NCI-H446 treated with DMSO at 0.1 percent for 48 hours (cell line): ENCODE measurements around the gene CDK11B.
A peak's percentile ranks its signal among the peaks of the same experiment; 100 is the strongest.
"Not testable (repeated sequence)": the region's sequence is repeated elsewhere in the genome, so short reads cannot be mapped to it uniquely, and the experiment has no call there.

Experiments used
- DNase-seq: peaks from one replicate; lab custom pipeline; 2025; lab: John Stamatoyannopoulos, UW

Gene CDK11B

DNA sequence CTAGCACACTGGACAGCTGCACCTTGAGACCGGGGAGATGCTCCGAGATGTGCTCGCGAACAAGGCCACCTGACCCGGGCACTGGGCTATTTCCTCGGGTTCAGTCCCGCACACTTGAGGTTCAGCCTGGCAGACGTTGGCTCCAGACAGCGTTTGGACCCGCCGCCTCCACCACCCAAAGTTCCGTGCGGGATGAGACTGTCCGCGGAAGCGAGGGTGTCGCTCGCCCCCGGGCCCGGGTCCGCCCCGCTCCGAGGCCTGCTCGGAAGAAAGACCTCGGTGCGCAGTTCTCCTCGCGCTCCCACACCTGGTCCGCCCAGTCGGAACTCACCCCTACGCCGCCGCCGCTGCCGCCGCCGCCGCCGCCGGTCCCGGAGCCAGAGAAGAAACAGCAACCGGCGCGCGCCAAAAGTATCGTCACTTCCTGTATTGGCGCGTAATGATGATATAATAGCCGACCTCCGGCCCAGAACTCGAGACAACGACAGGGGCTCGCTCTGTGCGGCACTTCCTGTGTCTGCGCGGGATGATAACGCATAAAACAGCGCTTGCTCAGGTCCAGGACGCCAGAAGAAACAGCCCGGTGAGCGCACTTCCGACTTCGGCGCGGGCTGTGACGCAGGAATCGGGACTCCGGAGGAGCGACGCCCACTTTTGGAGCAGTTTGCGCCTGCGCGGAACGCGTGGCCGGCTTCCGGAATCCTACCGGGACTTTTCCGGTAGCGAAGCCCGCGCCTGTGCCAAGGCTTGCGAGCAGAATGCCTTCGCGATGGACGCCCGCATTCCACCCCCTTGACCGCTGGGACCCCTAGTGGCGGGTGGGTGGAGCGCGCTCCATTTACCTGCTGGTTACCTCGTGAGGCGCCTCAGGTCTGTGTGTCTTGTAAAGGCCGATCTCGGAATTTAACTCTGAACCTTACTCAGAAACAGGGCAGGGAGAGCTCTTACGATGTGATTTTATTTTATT, at the start of gene CDK11B:
TSS of gene CDK11B (minus strand) at position 422 of the 967 bp plus-strand sequence. CDS start 1,519 bp downstream, outside the sequence.
- peak; percentile 95 for DNase-seq

DNA sequence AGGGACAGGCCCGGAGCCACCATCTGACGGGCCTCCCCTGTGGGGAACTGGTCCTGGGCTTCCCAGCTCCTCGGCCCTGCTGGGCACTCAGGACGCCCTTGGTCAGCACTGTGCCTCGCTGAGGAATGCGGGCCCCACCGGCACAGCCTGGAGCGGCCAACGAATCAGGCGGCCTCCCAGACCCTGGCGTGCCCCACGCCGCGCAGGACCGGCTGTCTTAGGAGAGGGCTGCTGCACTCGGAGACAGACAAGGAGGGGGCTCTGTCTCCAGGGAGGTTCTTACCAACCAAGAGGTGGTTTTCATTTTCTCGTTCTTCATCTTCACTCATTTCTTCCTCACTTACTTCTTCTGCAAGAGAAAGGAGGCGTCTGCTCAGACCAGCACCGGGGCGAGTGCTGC, 49.1 kb upstream of the CDK11B start:
- not testable (repeated sequence) for DNase-seq

DNA sequence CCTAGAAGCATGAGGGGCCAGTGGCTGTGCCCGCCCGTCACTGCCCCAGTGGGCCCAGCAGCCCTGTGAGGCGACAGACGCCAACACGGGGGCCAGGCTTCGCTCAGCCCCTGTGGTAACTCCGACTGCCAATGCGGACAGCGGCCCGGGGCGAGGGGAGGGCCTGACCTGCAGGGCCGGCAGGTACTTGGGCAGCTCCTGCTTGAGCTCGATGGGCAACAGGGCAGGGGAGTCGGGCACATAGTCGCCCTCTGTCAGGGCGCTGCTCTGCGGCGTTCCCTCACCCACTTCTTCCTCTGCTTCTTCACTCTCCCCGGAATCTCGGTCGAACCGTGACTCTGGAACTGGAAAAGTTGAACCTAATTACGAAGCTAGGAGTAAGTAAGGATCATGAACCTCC, 48.4 kb upstream of the CDK11B start:
- DNase-seq = not testable (repeated sequence)

DNA sequence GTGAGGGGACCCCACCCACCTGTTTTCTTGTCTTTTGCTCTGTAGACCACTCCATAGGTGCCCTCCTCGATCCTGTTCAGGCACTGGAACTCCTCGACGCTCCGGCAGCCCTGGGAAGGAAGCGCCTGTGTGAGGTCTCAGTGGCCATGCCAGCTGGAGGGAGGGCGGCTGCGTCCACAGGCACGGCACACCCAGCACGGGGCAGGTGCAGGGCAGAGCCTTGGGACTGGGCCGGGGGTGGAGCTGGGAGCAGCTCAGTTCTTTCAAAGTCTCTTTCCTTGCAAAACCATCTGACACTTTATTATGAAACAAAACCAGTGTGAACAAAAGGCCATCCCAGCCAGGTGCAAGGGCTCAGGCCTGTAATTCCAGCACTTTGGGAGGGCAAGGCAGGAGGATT, 46.8 kb upstream of the CDK11B start:
- DNase-seq = not testable (repeated sequence)

DNA sequence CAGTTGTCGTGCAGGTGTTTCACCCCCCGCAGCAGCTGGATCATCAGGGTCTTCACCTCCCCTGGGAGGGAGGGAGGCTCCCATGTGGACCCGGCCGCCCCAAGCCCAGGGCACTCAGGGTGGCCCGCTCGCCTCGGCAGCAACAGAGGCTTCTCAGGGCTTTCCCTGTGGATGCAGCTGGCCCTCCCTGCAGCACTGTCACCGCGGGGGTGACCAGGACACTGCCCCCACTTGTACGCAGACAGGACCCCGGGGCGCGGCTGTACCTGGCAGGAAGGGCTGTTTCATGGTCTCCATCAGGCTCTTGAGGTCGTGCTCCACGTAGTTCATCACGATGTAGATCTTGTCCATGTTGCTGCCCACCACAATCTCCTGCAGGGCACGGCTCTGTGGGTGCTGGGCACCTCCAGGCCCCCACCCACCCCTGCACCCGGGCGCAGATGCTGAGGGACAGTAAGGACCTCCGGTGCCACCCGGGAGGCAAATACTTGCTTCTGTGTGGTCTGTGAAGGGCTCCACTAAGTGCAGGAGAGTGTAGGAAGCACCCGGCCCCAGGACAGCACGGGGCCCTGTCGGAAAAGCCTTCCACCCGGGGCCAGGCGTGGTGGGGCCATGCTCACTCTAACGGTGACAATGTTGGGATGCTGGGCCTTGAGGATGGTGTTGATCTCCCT, 45.6 kb upstream of the CDK11B start:
- not testable (repeated sequence) for DNase-seq

DNA sequence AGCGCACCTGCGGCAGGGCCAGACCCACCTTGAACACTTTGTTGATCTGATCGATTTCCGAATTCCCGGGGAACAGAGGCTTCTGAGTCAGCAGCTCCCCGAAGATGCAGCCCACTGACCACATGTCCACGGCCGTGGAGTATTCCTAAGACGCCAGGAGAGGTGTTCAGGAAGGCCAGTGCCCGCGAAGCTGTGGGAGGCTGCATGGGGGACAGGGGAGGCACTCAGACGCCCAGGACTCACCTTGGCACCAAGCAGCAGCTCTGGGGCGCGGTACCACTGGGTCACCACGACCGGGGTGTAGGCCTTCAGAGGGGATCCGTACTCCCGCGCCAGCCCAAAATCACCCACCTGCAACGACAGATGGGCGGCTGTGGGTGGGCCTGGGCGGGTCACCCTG, 45.0 kb upstream of the CDK11B start:
- DNase-seq = no peak

DNA sequence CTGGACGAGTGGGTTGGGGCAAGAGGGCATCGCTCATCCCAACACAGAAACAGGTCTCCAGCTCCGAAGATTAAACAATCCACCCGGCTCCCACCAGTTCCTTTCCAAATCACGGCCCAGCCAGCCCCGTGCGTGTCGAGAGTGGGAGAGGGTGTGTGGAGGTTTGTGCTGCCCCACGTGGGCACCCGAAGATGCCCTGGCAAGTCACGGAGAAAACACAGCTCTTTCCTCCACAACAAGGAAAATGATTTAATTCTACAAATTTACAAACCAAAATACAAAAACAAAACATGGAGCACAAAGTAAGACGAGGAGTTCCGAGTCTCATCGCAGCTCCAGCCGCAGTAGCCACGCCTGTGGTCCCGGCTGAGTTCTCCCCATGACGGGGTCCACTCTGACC, 43.7 kb upstream of the CDK11B start:
- not testable (repeated sequence) for DNase-seq

DNA sequence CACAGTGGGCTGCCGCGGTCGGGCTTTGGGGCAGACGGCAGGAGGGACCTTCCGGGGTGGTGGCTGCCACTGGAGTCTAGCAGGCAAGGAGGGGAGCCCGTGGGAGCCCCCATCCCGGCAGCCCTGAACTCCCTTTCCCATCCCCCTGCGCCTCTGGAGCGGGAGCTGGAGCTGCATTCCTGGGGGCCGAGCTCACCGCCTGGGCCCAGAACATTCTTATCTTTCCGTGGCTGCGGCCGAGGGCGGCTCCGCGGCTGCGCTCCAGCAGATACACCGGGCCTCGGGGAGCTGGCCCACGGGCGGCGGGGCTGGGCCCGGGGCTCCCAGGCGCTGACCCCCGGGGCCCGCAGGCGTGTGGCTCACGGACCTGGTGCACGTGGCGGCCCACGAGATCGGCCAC, 41.8 kb upstream of the CDK11B start:
- DNase-seq = not testable (repeated sequence)

DNA sequence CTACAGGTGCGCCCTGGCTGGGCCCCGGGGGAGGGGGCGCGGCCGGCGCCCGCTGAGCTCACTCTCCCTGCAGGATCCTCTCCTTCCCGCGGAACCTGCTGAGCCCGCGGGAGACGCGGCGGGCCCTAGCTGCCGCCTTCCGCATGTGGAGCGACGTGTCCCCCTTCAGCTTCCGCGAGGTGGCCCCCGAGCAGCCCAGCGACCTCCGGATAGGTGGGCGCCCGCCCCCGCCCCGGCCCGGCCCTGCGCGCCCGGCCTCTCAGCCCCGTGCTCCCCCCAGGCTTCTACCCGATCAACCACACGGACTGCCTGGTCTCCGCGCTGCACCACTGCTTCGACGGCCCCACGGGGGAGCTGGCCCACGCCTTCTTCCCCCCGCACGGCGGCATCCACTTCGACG, 41.3 kb upstream of the CDK11B start:
- not testable (repeated sequence) for DNase-seq

DNA sequence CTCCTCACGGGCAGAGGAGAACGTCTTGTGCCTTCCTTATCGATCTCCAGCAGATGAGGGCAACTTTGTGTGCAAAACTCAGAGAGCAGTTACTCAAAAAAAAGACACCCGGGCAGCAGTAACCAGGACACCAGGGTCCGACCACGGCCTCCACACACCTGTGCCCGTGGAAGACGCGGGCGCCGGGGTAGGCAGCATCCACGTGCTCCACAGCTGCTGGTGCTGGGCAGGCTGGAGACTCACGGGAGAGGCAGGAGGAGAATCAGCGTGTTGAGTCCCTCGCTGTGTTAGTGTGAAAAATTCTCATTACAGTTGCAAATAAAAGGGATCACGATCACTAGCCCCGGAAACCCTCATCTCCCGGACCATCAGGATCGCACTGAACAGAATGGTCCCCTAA, 40.3 kb upstream of the CDK11B start:
- DNase-seq = not testable (repeated sequence)

DNA sequence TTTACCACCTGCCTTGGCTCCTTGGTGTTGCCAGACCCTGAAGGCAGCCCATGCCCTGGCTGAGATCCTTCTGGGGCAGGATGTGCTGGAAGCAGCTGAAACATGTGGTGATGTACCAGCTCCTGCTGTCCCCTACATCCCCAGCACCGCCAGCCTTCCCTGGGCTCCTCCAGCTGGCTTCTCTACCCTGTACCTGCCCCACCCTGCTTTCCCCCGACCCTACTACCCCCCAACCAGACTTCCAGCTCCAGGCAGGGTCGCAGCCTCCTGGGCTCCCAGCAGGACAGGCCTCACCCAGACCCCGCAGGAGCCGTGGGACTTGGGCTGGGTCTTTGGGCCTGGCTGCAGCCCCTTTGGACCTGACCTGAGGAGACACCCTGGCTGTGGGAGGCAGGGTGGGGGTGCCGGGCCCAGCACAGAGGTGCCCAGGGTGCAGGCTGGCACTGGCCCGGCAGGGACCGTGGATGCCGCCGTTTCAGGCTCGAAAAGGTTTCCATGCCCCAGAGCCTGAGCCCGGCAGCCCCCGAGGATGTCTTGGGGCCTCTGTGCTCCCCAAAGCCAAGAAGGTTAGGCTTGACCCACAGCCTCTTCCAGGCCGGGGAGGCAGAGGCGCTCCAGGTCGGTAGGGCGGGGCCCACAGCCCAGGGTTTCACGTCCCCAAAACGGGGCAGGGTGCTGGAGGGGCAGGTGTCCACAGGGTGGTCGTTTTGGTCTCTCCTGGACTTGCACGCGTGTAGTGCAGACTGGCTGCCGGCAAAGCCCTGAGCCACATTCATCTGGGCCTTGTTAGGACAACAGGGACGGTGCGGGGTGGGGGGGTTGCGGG, 38.8 kb upstream of the CDK11B start:
- DNase-seq = not testable (repeated sequence)

DNA sequence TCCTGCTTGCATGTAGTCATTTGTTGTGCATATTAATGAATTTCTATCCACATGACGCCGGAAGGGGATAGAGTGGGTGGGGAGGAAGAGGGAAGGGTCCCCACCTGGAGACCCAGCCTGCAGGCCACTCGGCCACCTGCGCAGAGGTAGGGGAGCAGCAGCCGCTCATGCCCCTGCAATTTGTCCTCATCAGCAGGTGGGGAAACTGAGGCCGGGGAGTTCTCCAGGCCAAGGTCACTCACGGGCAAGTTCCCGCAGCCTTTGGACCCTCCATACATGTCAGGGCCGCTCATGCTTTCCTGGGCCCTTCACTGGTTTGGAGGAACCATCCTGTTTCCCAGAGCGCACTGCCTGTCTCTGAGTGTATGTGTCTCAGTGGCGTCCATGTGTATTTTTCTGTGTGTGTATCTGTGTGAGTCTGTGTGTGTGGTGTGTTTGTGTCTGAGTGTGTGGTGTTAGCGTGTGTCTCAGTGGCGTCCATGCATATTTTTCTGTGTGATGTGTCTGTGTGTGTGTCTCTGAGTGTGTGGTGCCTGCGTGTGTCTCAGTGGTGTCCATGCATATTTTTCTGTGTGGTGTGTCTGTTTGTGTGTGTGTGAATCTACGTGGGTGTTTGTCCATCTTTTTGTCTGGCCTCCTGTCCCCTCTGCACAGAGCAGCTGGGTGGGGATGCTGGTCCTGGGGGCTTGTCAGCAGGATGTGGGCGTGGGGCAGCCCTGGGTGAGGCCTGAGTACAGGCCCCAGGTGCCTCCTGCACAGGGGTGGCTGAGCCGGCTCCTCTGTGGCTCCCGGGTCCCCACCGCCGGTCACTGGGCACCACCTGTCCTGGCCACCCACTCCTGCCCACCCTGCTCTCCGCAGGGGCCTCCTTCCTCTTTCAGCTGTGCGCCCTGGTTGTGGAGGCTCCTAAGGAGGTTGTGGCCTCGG, 37.9 kb upstream of the CDK11B start:
- not testable (repeated sequence) for DNase-seq

DNA sequence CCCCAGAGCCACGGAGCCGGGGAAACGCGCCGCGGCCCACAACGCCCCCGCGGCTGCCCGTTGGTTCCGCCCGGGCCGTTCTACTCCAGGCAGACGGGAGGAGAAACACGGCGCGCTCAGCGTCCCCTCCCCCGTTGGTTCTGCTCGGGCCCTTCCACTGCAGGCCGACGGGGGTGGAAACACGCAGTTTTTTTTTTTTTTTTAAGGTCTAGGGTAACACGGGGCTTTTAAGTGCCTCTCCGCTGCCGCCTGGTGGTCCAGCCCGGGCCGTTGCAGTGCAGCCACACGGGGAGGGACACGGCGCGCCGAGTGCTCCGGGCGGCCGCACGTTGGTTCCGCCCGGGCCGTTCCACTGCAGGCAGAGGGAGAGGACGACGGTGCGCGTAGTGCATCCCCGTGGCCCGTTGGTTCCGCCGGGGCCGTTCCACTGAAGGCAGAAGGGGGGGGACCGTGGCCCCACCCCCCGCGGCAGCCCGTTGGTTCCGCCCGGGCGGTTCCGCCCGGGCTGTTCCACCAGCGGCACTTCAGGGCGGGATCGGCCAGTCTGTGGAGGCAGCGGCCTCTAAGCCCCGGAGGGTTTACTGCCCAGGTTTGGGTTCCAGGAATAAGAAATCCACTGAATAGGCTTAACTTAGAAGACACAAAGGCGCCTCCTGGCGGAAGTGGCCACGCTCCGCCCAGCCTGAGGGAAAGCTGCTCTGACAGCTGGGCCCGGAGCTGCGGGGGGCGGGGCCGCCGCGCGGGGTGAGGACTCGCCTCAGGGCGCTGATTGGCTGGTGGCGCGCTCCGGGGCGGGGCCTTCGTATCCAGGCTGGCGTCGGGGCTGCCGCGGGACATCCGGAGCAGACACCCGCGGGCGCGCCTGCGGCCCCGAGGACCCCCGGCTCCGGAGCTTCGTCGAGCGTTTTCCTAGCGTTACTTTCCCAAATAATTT, 34.2 kb upstream of the CDK11B start, which contains the start of gene SLC35E2B:
TSS of gene SLC35E2B (minus strand) at position 82 of the 934 bp plus-strand sequence. CDS start 16,096 bp downstream, outside the sequence.
- DNase-seq = peak; percentile 78

DNA sequence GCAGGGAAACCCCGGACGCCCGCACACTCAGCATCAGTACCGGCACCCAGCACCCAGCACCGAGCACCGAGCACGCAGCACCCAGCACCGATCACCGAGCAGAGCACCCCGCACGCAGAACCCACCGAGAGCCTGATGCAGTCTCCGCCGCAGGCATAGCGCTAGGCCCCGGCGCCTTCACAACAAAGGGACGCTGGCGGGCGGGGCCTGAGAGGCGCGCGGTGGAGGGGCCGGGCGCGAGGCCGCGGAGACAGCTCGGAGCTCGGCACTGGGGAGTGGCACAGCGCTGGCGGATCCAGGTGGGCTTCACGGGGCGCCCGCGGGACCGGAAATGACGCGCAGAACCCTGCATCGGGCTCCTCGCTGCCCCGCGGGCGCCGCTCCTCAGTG, 33.5 kb upstream of the CDK11B start:
- DNase-seq = peak; percentile 57

DNA sequence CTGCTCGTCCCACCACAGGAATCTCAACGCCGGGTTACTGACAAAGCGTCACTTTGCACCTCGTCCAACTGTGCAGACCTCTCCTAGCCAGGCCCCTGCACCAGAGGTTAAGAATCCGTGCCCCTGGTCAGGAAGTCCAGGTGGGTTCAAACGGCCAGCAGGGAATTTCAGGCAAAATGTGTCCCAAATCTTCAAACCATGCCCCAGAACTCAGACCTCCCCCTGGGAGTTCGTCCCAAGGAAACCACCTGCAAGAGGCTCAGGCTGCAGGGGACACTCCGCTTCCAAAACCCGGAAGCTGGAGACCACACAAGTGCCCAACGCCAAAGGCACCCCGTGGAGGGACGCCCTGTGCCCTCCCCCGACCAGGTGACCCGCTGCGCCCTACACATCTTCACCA, 32.6 kb upstream of the CDK11B start:
- DNase-seq = not testable (repeated sequence)

DNA sequence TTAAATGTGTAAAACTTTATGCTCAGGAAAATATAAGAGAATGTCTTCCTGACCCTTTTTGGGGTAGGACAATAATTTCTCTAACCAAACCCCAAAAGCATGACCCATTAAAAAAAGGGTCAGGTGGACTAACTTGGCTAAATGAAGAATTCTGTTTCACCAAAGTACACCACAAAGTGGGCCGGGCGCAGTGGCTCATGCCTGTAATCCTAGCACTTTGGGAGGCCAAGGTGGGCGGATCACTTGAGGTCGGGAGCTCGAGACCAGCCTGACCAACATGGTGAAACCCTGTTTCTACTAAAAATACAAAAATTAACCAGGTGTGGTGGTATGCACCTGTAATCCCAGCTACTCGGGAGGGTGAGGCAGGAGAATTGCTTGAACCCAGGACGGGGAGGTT, 30.7 kb upstream of the CDK11B start:
- DNase-seq = not testable (repeated sequence)

DNA sequence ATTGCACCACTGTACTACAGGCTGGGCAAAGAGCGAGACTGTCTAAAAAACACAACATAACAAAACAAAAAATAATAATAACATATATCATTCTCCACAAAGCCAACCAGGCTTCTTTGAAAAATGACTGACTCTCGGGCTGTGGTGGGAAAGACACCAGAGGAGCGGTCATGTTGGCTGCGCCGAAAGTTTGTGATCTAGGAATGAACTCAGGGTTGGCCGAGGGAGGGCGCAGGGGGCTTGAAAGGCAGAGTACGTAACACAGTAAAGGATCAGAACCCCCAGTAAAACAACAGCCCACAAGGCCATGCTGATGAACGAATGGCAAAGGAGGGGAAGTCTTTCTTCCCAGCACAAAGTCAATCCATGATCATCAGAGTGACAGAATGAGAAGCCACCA, 29.0 kb upstream of the CDK11B start:
- DNase-seq = no peak

DNA sequence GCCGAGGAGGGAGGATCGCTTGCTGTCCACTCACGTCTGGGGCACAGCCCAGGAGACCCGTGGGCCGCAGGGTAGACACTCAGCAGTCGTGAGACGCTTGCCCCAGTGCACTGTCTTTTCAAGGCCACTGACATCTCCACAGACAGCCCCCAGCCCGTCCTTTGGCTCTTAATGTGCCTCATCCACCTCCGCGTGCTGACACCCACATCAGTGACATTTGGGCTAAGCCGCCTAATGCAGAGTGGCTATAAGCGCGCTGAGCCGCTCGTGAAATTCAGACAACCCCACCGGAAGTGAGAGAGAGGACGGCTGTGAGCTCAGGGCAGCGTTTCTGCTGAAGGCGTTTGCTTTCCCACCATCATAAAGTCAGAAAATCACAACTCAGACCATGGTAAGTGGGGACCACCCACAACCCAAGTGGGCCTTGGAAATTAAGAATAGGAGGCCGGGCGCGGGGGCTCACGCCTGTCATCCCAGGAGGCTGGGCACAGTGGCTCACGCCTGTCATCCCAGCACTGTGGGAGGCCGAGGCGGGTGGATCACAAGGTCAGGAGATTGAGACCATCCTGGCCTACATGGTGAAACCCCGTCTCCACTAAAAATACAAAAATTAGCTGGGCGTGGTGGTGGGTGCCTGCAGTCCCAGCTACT, 25.4 kb upstream of the CDK11B start:
- no peak for DNase-seq
